PC-3 (cell line): ENCODE data around the gene ZMYM4.

Source experiments
- CTCF ChIP-seq: fragments of 300-600 bp; sonication (generic); conservative IDR thresholded peaks from 2 replicates; pipeline ENCODE4 v1.5.1; 2017; ENCODE audit warnings: antibody characterized with exemption, low read depth, mild to moderate bottlenecking, low read length
- EZH2 ChIP-seq: fragments of 300-600 bp; sonication (generic); IDR thresholded peaks from one replicate; pipeline ENCODE4 v1.6.1; 2017; ENCODE audit warnings: antibody characterized with exemption, mild to moderate bottlenecking, low read length; ENCODE audit not compliant: unreplicated experiment
- EZH2phosphoT487 ChIP-seq: fragments of 300-600 bp; sonication (generic); IDR thresholded peaks from 2 replicates; pipeline ENCODE4 v1.6.1; 2018; ENCODE audit warnings: mild to moderate bottlenecking, antibody characterized with exemption, low read length, borderline replicate concordance

- TF ChIP-seq EZH2phosphoT487 (no peak), CTCF (no peak), EZH2 (no peak)
Measured at GRCh38 chr1:35264035-35264434, 4.5 kb upstream of the ZMYM4 start.
